Suprapubic skin (tissue), 3 donors: ENCODE results near the gene IL4.

ENCODE experiments used
- CTCF ChIP-seq, 2 donors: fragments of 200-600 bp in 1 of 2; fragments of 450-650 bp in 1 of 2; sonication (generic) in 1 of 2; IDR thresholded peaks; one replicate each; pipeline ENCODE4 v1.5.1; 2016 to 2019; ENCODE audit warnings: antibody characterized with exemption in 2 of 2, mild to moderate bottlenecking in 1 of 2, moderate library complexity in 1 of 2
- EP300 ChIP-seq: sonication (generic); formaldehyde crosslinking; IDR thresholded peaks from one replicate; pipeline ENCODE4 v1.6.1; 2017; ENCODE audit warnings: antibody characterized with exemption
- POLR2A ChIP-seq, 2 donors: fragments of 450-650 bp; IDR thresholded peaks; one replicate each; pipeline ENCODE4 v1.6.1; 2017; ENCODE audit warnings: antibody characterized with exemption in 2 of 2, mild to moderate bottlenecking in 2 of 2, moderate library complexity in 2 of 2

DNA sequence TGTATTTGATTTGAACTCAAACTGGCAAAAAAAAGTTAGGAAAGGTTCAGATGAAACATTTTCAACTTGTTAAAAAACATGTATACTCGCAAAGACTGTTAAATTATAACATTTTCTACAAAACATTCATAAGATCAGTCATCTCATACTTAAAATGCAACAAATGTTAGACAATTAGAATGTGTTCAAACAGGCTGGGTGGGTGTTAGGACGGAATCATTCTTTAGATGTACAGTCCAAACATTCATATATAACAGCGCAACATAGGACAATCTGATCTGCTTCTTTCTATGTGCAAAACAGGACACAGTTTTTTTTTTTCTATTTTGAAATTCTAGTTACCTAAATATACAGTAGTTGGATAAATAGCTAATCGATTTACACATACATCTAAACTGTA is 22.2 kb downstream of the IL4 start:
- TF ChIP-seq CTCF (IDR thresholded peaks at IDR 0.05) (no peak), EP300 (no peak), POLR2A (IDR thresholded peaks at IDR 0.05) (no peak)
